HL-60/S4 treated with retinoic acid at 250 ng/mL for 4 days and 3 days (cell line): ENCODE data around the gene ZNF765.
"Not testable (repeated sequence)": the region's sequence is repeated elsewhere in the genome, so short reads cannot be mapped to it uniquely, and the experiment has no call there.

Experiments
- in situ Hi-C: fragments of 300-500 bp; cut with MboI; formaldehyde crosslinking; loops from 2 replicates; pipeline ENCODE4 v1.7.0; 2022; ENCODE audit warnings: low sequenced_read_pairs

Gene ZNF765

DNA sequence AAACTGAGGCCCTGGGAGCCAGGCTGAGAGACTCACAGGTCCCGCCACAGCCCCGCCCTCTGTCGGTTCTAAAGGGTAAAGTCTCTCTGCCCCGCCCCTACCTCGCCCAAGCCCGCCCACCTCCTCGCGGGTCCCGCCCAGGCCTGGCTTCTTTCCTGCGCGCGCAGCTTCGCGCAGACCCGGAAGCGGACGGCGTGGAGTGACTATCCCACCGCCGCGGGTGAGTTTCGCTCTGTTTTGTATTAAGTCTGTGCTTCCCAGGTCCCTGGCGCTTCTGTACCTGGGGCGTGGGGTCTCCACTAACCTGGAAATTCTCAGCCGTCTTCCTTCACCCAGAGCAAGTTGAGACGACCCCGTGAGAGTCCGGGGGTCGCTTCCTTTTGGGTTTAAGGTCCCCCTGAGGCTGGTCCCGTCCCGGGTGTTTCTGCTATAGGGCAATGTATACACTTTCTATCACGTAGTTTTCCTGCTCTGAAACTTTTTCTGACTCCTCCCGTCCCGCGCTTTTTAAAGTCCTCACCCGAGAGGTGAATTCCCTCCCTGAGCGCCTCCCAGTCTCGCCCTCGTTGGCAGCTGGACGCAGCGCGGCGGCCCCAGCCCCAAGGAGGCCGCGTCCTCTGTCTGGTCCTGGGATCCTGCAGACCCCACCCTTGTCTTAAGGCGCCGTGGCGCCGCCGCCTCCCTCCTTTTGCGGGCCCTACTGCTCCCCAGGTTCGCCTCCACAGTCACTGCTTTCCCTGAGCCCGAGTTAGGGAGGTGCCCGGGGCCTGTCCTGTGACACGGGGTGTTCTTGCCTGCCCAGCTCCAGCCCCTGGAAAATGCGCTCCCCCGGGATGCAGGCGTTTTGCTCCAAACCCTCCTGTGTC, at the start of gene ZNF765:
ZNF765 (plus strand) TSS at position 176 of the 866 bp plus-strand sequence. CDS start 2,867 bp downstream, outside the sequence.
- in situ Hi-C loops = no loop called here

DNA sequence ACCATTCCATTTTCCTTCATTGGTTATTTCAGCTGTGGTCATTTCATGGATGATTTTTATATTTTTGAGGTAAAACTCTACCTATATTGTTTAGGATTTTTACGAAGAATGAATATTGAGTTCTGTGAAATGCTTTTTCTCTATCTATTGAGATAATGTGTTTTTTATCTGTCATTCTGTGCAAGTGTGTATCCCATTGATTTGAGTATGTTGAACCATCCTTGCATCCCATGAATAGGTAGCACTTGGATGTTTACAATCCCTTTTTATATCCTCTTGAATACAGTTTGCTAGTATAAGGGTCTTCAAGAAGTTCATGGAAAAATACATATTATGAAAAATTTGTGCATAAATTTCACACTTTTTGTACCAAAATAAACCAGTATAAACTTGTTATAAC, 39.2 kb upstream of the ZNF765 start:
- in situ Hi-C loops = no loop called here

DNA sequence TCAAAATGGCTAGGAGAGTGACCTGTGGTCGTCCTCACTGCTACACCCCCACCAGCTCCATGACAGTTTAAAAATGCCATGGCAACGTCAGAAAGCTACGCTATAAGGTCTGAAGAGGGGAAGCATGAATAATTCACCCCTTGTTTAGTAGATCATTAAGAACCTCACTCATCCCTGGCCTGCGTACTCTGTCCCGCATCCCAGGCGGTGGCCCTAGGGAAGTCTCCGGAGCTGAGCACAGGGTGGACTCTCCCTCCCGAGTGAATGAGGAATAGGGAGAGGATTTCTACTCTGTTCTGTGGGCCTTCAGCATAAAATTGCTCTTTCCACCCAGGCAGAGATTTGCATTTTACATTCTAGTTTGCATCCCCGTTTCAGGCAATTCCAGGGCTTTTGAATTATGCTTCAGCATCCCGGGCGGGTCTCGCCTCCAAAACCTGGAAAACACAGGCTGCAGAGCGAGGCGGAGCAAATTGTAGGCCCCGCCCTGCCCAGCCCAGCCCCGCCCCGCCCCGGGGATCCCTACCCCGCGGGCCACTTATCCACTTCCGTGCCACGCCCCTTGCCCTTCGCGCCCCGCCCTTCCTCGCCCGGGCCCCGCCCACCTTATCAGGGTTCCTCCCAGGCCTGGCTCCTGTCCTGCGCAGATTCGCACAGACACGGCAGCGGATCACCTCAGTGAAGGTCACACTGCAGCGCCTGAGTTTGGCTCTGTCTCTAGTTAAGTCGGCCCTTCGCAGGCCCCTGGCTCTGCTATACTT, 36.9 kb upstream of the ZNF765 start:
- in situ Hi-C loops = no loop called here

GRCh38 chr19:53360056-53360455, 34.9 kb upstream of the ZNF765 start:
- in situ Hi-C loops = not testable (repeated sequence)

GRCh38 chr19:53365134-53365898, 29.6 kb upstream of the ZNF765 start, which contains the start of gene ZNF525:
Gene ZNF525 (plus strand): TSS chr19:53365705. CDS start chr19:53372282, 6,577 bp downstream.
- in situ Hi-C loops = no loop called here

GRCh38 chr19:53365899-53366493, 29.0 kb upstream of the ZNF765 start:
- in situ Hi-C loops = no loop called here

DNA sequence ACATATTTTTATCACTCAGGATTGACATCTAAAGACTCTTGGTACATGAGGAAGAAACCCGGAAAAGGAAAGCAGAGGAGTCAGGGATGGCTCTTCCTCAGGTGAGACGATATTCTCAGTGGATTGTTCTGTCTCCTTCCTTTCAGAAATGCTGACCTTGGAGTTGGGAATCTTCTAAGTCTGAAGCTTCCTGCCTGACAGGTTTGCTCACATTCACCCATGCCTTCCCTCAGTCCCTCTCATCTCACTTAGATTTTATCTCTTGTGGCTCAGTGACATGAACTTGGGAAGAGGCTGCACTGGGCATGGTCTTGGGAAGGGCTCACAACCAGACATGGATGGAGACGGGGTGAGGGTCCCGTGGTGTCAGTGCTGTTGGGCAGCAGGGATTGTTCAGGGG, 22.8 kb upstream of the ZNF765 start:
- in situ Hi-C loops = no loop called here

GRCh38 chr19:53374288-53374687, 20.7 kb upstream of the ZNF765 start:
- in situ Hi-C loops = no loop called here

- in situ Hi-C loops = no loop called here
These were observed 20.2 kb upstream of the ZNF765 start for GRCh38 chr19:53374743-53375142.

- in situ Hi-C loops = no loop called here
These were observed 13.6 kb upstream of the ZNF765 start for GRCh38 chr19:53381376-53381775.

DNA sequence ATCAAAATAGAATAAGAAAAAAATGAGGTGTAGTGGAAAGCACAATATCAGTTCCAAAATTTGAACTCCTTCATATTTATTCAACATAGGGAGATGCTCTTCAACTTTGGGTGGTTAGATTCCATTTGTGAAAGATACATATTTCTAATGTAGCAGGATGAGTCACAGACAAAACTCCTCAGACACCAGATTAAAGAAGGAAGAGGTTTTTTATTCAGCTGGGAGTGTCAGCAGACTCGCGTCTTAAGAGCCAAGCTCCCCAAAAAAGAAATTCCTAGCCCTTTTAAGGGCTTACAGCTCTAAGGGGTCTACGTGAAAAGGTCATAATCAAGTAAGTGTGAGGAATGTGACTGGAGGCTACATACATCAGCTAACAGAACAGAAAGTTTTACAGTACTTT, 6.8 kb upstream of the ZNF765 start:
- in situ Hi-C loops = no loop called here

GRCh38 chr19:53388904-53389303, 6.0 kb upstream of the ZNF765 start:
- in situ Hi-C loops = no loop called here

DNA sequence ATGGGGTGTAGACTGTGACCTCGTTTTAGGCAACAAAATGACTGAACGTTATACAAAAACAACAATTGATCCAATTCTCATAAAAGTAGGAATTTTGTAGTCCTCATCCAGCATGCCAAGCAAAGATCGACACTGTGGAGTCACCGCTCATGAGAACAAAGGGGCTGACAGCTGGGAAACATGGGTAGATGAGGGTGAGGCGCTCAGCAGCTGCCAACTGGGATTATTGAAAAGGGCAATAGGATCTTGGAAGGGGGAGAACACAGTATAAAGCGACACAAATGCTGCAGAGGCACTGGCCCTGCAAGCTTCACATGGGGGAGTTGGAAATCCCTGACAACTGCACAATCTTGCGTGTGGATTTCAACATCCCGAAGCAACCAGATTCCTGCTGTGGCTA, 5.4 kb upstream of the ZNF765 start:
- in situ Hi-C loops = no loop called here

- in situ Hi-C loops = no loop called here
These were observed 5.0 kb upstream of the ZNF765 start for GRCh38 chr19:53389978-53390377.

DNA sequence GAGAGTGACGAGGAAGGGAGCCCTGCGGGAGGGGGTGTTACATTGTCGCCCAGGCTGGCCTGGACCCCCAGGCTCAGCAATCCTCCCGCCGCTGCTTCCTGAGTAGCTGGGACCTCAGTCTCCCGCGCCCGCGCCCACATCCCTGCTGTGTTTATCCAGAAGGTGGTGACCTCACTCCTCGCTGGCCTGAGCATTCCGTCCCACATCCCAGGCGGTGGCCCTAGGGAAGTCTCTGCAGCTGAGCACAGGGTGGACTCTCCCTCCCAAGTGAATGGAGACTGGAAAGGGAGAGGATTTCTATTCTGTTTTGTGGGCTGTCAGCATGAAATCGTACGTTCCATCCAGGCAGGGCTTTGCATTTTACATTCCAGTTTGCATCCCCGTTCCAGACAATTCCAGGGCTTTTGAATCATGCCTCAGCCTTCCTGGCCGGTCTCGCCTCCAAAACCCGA, 401 bp upstream of the ZNF765 start:
- in situ Hi-C loops = no loop called here

- in situ Hi-C loops = not testable (repeated sequence)
These were observed 1.0 kb downstream of the ZNF765 start for GRCh38 chr19:53395840-53396524.

DNA sequence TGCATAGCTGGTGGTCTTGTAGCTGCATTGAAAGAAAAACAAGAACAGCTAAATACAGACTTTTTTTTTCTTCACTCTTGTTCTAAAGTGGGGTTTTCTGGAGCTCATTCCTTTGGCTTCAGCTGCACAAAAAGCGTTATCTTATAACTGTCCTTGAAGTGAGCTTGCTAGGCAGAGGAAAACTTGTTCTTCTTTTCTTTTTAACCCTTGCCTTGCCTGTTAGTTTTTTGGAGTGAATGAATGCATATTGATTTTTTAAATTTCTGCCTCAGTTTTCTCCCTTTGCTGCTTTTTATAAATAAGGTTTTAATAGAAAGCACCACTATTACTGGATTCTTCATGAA, 1.5 kb downstream of the ZNF765 start:
- in situ Hi-C loops = no loop called here

DNA sequence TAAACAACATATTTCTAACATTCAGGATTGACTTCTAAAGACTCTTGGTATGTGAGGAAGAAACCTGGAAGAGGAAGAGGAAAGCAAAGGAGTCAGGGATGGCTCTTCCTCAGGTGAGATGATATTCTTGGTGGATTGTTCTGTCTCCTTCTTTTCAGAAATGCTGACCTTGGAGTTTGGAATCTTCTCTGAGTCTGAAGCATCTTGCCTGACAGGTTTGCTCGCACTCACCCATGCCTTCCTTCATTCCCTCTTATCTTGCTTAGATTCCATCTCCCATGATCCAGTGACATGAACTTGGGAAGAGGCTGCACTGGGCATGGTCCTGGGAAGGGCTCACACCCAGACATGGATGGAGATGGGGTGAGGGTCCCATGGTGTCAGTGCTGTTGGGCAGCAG, 3.0 kb downstream of the ZNF765 start:
- in situ Hi-C loops = not testable (repeated sequence)

- in situ Hi-C loops = no loop called here
These were observed 14.7 kb downstream of the ZNF765 start for GRCh38 chr19:53409505-53410204.
